ENCODE measurements around the gene GATD1. TPM values are rescaled to one million over a fixed set of nuclear protein-coding genes. Genes with fewer than 3 reads are reported as not detected.

The GATD1 gene
- total and polyA plus RNA-seq, 9 of the 15 experiments (the other 6 are each of a cell fraction or from before 2014, with no cell fraction given): 2.8 to 144 (median 36.9) TPM

- no peak for TF ChIP-seq ZFP30 (CRISPR knock-in tag; IDR thresholded peaks at IDR 0.05; ENCODE audit: borderline replicate concordance)
- no peak for TF ChIP-seq ZNF146 (CRISPR knock-in tag; IDR thresholded peaks at IDR 0.05; ENCODE audit: unreplicated experiment)
- peak; percentile 11 for TF ChIP-seq BRD9 (IDR thresholded peaks at IDR 0.05; ENCODE audit: low read depth, partially characterized antibody)
- no peak for TF ChIP-seq ZBTB43 (CRISPR knock-in tag; IDR thresholded peaks at IDR 0.05)
- TF ChIP-seq MCM7 (IDR thresholded peaks at IDR 0.05): no peak
- no peak for TF ChIP-seq ADNP (tag; IDR thresholded peaks at IDR 0.05)
- no peak for TF ChIP-seq CBX5 (IDR thresholded peaks at IDR 0.05; ENCODE audit: borderline replicate concordance, low read depth)
- no peak for TF ChIP-seq MLX (CRISPR knock-in tag; conservative IDR thresholded peaks at IDR 0.05)
- TF ChIP-seq IRF2 (CRISPR knock-in tag; IDR thresholded peaks at IDR 0.05): no peak
- no peak for TF ChIP-seq MTA3 (IDR thresholded peaks at IDR 0.05; ENCODE audit: borderline replicate concordance)
- TF ChIP-seq ZC3H4 (CRISPR knock-in tag; IDR thresholded peaks at IDR 0.05; ENCODE audit: borderline replicate concordance): no peak
- TF ChIP-seq RFX7 (CRISPR knock-in tag; IDR thresholded peaks at IDR 0.05): no peak
- TF ChIP-seq HMGXB4 (CRISPR knock-in tag; IDR thresholded peaks at IDR 0.05): 0 out of 2 replicates have a peak, but pooled peaks have one; percentile 49
- TF ChIP-seq HMBOX1 (IDR thresholded peaks at IDR 0.05): no peak
- TF ChIP-seq FOXK1 (CRISPR knock-in tag; IDR thresholded peaks at IDR 0.05; ENCODE audit: borderline replicate concordance): 0 out of 2 replicates have a peak, but pooled peaks have one; percentile 56
- no peak for TF ChIP-seq NR3C1 (CRISPR knock-in tag; IDR thresholded peaks at IDR 0.05)
- TF ChIP-seq HDGF (IDR thresholded peaks at IDR 0.05): no peak
- no peak for TF ChIP-seq XRCC5 (IDR thresholded peaks at IDR 0.05; ENCODE audit: low read depth, low read length)
- TF ChIP-seq ATF3 (IDR thresholded peaks at IDR 0.05): no peak
- peak; percentile 79 for TF ChIP-seq ATF3 (CRISPR knock-in tag; conservative IDR thresholded peaks at IDR 0.05)
- no peak for TF ChIP-seq NFE2 (IDR thresholded peaks at IDR 0.05; ENCODE audit: low read depth)
Measured at GRCh38 chr11:808427-809286, 31.4 kb upstream of the GATD1 start (continued).

Measured in K562 (cell line).